Measurements from ENCODE around the gene ABHD15. TPM values are rescaled to one million over a fixed set of nuclear protein-coding genes. Genes with fewer than 3 reads are reported as not detected.

The ABHD15 gene
- total and polyA plus RNA-seq, 2 donors (not counting 1 experiment from before 2014, with no cell fraction given), result 10.9 to 44.1 TPM

DNA sequence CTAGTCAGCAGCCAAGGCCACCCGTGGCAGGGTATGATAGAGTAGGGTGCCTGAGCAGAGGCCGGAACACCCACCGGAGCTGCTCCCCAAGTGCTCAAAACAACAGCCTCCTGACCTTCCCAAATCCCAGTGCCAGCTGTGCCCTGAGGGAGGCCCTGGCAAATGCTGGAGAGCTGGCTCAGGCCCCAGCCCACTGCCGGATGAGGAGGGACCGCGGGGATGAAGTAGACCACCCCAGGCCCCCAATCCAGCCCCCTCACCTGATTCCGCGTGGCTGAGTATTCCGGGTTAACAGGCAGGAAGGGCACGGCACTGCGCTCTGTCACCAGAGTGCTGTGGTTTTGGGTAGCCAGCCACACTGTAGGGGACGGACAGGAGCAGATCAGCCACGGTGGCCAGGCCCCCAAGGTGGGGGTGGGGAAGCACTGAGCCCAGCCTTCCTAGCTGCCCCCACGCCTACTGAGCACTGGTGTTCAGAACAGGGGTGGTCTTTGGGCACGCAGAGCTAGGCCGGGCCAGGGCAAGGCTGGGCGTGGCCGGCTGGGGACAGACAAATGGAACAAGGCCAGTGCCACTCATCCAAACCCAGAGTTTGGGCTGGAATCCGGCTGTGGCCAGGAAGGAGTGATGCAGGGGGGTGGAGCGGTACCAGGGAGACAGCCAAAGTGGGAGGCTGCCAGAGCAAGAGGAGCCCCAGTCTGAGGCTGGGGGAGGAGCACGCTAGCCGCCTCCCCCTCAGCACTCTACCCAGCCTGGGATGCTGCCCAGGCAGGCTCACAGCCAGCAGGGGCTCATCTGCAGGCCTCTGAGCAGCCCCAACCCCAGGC, 10.8 kb upstream of the ABHD15 start:
- peaks cover 9 to 24% of the 10 kb centered on the region in 2 donors for H3K4me1 ChIP-seq (ENCODE audit: control insufficient read depth in 2 of 2, insufficient read depth in 2 of 2, low read length in 2 of 2)
- H3K27me3 ChIP-seq (replicated peaks in 1 of 4; ENCODE audit: control extremely low read depth in 1 of 4, control insufficient read depth in 3 of 4, insufficient read depth in 4 of 4, low read length in 3 of 4), result no peaks in the 10 kb centered on the region
- 92% methylated on average over 22 of the region's 22 CpGs for WGBS (ENCODE audit: insufficient coverage)
- ATAC-seq (ENCODE audit: low read depth) (no peak), DNase-seq (no peak)
- no peak overlapping the region for H3K4me2 ChIP-seq (replicated peaks; ENCODE audit: low read depth, low read length, poor library complexity, severe bottlenecking)
- H4K20me1 ChIP-seq (ENCODE audit: control insufficient read depth, insufficient read depth, low read length, poor library complexity, severe bottlenecking), result peaks cover 48% of the 10 kb centered on the region
- ChIA-PET POLR2A (interaction anchor here (4.4 kb wide), 1 partner anchor 14 kb away, joined by 18 read pairs; the partner anchor contains the start of gene ANKRD13B), CTCF (interaction anchor here (1.8 to 24.3 kb wide), 8 partner anchors 10 to 516 kb away, joined by 4 to 336 read pairs (median 8); partner anchors contain the start of genes ABHD15, ANKRD13B and SSH2)
- Mint-ChIP-seq H3K27me3 (no peaks in the 10 kb centered on the region), H3K4me1 (peaks cover 14% of the 10 kb centered on the region), H3K27ac (no peak overlapping the region), H3K9me3 (ENCODE audit: insufficient read depth) (no peaks in the 10 kb centered on the region), H3K4me3 (no peak overlapping the region)
- no peak overlapping the region for H3K27ac ChIP-seq (ENCODE audit: low read length in 2 of 2)
- H3K9me3 ChIP-seq (ENCODE audit: control extremely low read depth in 1 of 3, control insufficient read depth in 2 of 3, insufficient read depth in 1 of 3, low read length in 2 of 3), result no peaks in the 10 kb centered on the region
- H2AFZ ChIP-seq (ENCODE audit: insufficient read depth, low read depth, low read length, poor library complexity, severe bottlenecking), result no peak overlapping the region
- H3K4me3 ChIP-seq (ENCODE audit: control extremely low read depth in 1 of 5, extremely low read depth in 1 of 5, insufficient read depth in 1 of 5, low read depth in 2 of 5, low read length in 4 of 5), result no peak overlapping the region
- peaks cover 28% of the 10 kb centered on the region for H3K79me2 ChIP-seq (ENCODE audit: control insufficient read depth, insufficient read depth, low read length)
- TF ChIP-seq, protein P1, sequence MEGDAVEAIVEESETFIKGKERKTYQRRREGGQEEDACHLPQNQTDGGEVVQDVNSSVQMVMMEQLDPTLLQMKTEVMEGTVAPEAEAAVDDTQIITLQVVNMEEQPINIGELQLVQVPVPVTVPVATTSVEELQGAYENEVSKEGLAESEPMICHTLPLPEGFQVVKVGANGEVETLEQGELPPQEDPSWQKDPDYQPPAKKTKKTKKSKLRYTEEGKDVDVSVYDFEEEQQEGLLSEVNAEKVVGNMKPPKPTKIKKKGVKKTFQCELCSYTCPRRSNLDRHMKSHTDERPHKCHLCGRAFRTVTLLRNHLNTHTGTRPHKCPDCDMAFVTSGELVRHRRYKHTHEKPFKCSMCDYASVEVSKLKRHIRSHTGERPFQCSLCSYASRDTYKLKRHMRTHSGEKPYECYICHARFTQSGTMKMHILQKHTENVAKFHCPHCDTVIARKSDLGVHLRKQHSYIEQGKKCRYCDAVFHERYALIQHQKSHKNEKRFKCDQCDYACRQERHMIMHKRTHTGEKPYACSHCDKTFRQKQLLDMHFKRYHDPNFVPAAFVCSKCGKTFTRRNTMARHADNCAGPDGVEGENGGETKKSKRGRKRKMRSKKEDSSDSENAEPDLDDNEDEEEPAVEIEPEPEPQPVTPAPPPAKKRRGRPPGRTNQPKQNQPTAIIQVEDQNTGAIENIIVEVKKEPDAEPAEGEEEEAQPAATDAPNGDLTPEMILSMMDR (IDR thresholded peaks at IDR 0.05), result no peak
- TF ChIP-seq EZH2 (IDR thresholded peaks at IDR 0.05; ENCODE audit: borderline replicate concordance, insufficient read depth, low read depth, low read length, poor library complexity, severe bottlenecking), result no peak
- peaks cover 0 to 75% of the 10 kb centered on the region in 2 experiments for H3K36me3 ChIP-seq (replicated peaks in 1 of 2; ENCODE audit: control extremely low read depth in 1 of 2, control insufficient read depth in 1 of 2, extremely low read depth in 1 of 2, insufficient read depth in 2 of 2, low read length in 1 of 2)
- intact Hi-C loops (cut with micrococcal nuclease), result no loop called here
- H3K9ac ChIP-seq (ENCODE audit: low read length), result no peak overlapping the region

DNA sequence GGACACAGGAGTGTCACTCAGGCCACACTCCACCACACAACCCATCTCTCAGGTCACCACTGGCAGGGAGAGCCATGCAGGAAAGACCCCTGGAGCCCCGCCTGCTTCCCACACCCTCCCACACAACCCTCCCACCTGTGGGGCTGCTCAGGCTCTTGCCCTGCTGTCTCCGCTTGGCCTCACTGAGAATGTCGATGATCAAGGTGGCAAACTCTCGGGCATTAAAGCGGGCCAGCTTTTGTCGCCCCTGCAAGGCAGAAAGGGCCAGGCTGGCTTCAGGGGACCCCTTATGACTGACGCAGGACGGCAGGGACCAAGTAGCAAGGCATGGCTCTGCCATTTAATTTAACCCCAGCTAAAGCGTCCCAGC, 10.1 kb upstream of the ABHD15 start:
- no peak overlapping the region for H3K27ac ChIP-seq (ENCODE audit: low read length in 2 of 2)
- POLR2A ChIA-PET, result no interaction called here
- peaks cover 9 to 24% of the 10 kb centered on the region in 2 donors for H3K4me1 ChIP-seq (ENCODE audit: control insufficient read depth in 2 of 2, insufficient read depth in 2 of 2, low read length in 2 of 2)
- peaks cover 23% of the 10 kb centered on the region for H3K79me2 ChIP-seq (ENCODE audit: control insufficient read depth, insufficient read depth, low read length)
- WGBS (ENCODE audit: insufficient coverage), result 96% methylated on average over 9 of the region's 9 CpGs
- H3K9me3 Mint-ChIP-seq (ENCODE audit: insufficient read depth), result no peaks in the 10 kb centered on the region
- no peaks in the 10 kb centered on the region for H3K27me3 Mint-ChIP-seq
- no peak overlapping the region for H2AFZ ChIP-seq (ENCODE audit: insufficient read depth, low read depth, low read length, poor library complexity, severe bottlenecking)
- peaks cover 0 to 71% of the 10 kb centered on the region in 2 experiments for H3K36me3 ChIP-seq (replicated peaks in 1 of 2; ENCODE audit: control extremely low read depth in 1 of 2, control insufficient read depth in 1 of 2, extremely low read depth in 1 of 2, insufficient read depth in 2 of 2, low read length in 1 of 2)
- H3K9ac ChIP-seq (ENCODE audit: low read length), result no peak overlapping the region
- H3K4me3 Mint-ChIP-seq, result no peak overlapping the region
- peaks cover 14% of the 10 kb centered on the region for H3K4me1 Mint-ChIP-seq
- H3K4me3 ChIP-seq (ENCODE audit: control extremely low read depth in 1 of 5, extremely low read depth in 1 of 5, insufficient read depth in 1 of 5, low read depth in 2 of 5, low read length in 4 of 5), result no peak overlapping the region
- CTCF ChIA-PET, result interaction anchor here (0.6 to 24.3 kb wide), 10 partner anchors 9 to 516 kb away, joined by 3 to 336 read pairs (median 4); partner anchors contain the start of genes ABHD15 and ANKRD13B
- H3K27ac Mint-ChIP-seq, result no peak overlapping the region
- TF ChIP-seq, protein P1 (IDR thresholded peaks at IDR 0.05), result no peak
- TF ChIP-seq EZH2 (IDR thresholded peaks at IDR 0.05; ENCODE audit: borderline replicate concordance, insufficient read depth, low read depth, low read length, poor library complexity, severe bottlenecking), result no peak
- intact Hi-C loops (cut with micrococcal nuclease), result no loop called here
- no peak overlapping the region for H3K4me2 ChIP-seq (replicated peaks; ENCODE audit: low read depth, low read length, poor library complexity, severe bottlenecking)
- ATAC-seq (ENCODE audit: low read depth) (no peak), DNase-seq (no peak)
- H3K9me3 ChIP-seq (ENCODE audit: control extremely low read depth in 1 of 3, control insufficient read depth in 2 of 3, insufficient read depth in 1 of 3, low read length in 2 of 3), result no peaks in the 10 kb centered on the region
- H4K20me1 ChIP-seq (ENCODE audit: control insufficient read depth, insufficient read depth, low read length, poor library complexity, severe bottlenecking), result peaks cover 48% of the 10 kb centered on the region
- H3K27me3 ChIP-seq (replicated peaks in 1 of 4; ENCODE audit: control extremely low read depth in 1 of 4, control insufficient read depth in 3 of 4, insufficient read depth in 4 of 4, low read length in 3 of 4), result no peaks in the 10 kb centered on the region

All from B cell (primary cell).